Vagina (tissue), 2 donors: ENCODE measurements around the gene STX4. TPM values are rescaled to one million over a fixed set of nuclear protein-coding genes. Genes with fewer than 3 reads are reported as not detected.

Experiments used
- DNase-seq, 2 donors: peaks; one replicate each; pipeline ENCODE4 v3.0.0-alpha.2; 2017; ENCODE audit errors: extremely low spot score in 2 of 2
- H3K27ac ChIP-seq: fragments of 200-600 bp; sonication (generic); one replicate; pipeline ENCODE4 v1.5.1; 2019
- H3K27me3 ChIP-seq: fragments of 200-600 bp; sonication (generic); one replicate; pipeline ENCODE4 v1.5.1; 2019
- H3K36me3 ChIP-seq, 2 donors: fragments of 200-600 bp; sonication (generic); one replicate each; pipeline ENCODE4 v1.5.1; 2017 to 2019
- H3K4me1 ChIP-seq: fragments of 200-600 bp; sonication (generic); one replicate; pipeline ENCODE4 v1.5.1; 2019
- H3K4me3 ChIP-seq, 2 donors: fragments of 200-600 bp; sonication (generic); 1 replicate in 1 of 2; 2 replicates in 1 of 2; pipeline ENCODE4 v1.5.1; 2016 to 2019
- H3K9me3 ChIP-seq: fragments of 200-600 bp; sonication (generic); one replicate; pipeline ENCODE4 v1.5.1; 2019
- CTCF ChIP-seq, 3 experiments: fragments of 450-650 bp in 2 of 3; fragments of 200-600 bp in 1 of 3; sonication (generic) in 1 of 3; IDR thresholded peaks; one replicate each; pipeline ENCODE4 v1.5.1; 2017 to 2019; ENCODE audit warnings: antibody characterized with exemption in 3 of 3, mild to moderate bottlenecking in 2 of 3, moderate library complexity in 2 of 3
- POLR2A ChIP-seq, 2 donors: fragments of 450-650 bp; IDR thresholded peaks; one replicate each; pipeline ENCODE4 v1.6.1; 2017; ENCODE audit warnings: antibody characterized with exemption in 2 of 2, mild to moderate bottlenecking in 2 of 2, moderate library complexity in 2 of 2
- POLR2AphosphoS5 ChIP-seq, 2 donors: sonication (generic); formaldehyde crosslinking; IDR thresholded peaks; one replicate each; pipeline ENCODE4 v1.9.0; 2017; ENCODE audit warnings: antibody characterized with exemption in 2 of 2, mild to moderate bottlenecking in 2 of 2, low read depth in 1 of 2; ENCODE audit not compliant: insufficient read depth in 1 of 2
- intact Hi-C: fragments of 100-400 bp; cut with DNase I; formaldehyde crosslinking; loops from one replicate; pipeline ENCODE4 v1.15.1; 2023
- total RNA-seq: library from RNA; depleted of rRNA; stranded (reverse); fragments of >200 nt; gene quantifications from one replicate; pipeline ENCODE4 v1.2.3, GENCODE V29; 2016

STX4 gene
- total RNA-seq, 1 donor from 2014 or later = 42.5 TPM

DNA sequence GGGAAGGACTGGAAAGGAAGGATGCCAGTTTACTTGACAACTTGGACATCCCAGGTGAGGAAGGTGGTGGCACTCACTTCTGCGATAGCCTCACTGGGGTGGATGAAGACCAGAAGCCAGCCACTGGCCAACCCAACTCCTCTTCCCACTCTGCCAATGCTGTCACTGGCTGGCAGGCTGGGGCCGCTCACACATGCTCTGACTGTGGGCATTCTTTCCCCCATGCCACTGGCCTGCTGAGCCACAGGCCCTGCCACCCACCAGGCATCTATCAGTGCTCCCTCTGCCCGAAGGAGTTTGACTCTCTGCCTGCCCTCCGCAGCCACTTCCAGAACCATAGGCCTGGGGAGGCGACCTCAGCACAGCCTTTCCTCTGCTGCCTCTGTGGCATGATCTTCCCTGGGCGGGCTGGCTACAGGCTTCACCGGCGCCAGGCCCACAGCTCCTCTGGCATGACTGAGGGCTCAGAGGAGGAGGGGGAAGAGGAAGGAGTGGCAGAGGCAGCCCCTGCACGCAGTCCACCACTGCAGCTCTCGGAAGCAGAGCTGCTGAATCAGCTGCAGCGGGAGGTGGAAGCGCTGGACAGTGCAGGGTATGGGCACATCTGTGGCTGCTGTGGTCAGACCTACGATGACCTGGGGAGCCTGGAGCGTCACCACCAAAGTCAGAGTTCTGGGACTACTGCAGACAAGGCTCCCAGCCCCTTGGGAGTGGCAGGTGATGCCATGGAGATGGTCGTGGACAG is 45.4 kb downstream of the STX4 start:
- Histone ChIP-seq H3K36me3 (peaks cover 0 to 74% of the 10 kb centered on the region in 2 donors), H3K9me3 (no peaks in the 10 kb centered on the region), H3K4me1 (peaks cover 31% of the 10 kb centered on the region), H3K27ac (no peak overlapping the region), H3K4me3 (no peak overlapping the region), H3K27me3 (no peaks in the 10 kb centered on the region)
- no peak for DNase-seq
- TF ChIP-seq POLR2A (IDR thresholded peaks at IDR 0.05) (no peak), POLR2AphosphoS5 (IDR thresholded peaks at IDR 0.05; ENCODE audit: insufficient read depth in 1 of 2, low read depth in 1 of 2) (no peak), CTCF (IDR thresholded peaks at IDR 0.05) (no peak)
- intact Hi-C loops = loop anchor here (10.0 kb wide), 1 partner anchor 94 kb away; the partner anchor contains the start of gene HSD3B7

GRCh38 chr16:31079342-31079944 is 46.1 kb downstream of the STX4 start:
- no peak overlapping the region for H3K4me3 ChIP-seq
- TF ChIP-seq POLR2AphosphoS5 (IDR thresholded peaks at IDR 0.05; ENCODE audit: insufficient read depth in 1 of 2, low read depth in 1 of 2) = no peak
- no peak for TF ChIP-seq CTCF (IDR thresholded peaks at IDR 0.05)
- no peak for TF ChIP-seq POLR2A (IDR thresholded peaks at IDR 0.05)
- peaks cover 31% of the 10 kb centered on the region for H3K4me1 ChIP-seq
- H3K27me3 ChIP-seq = no peaks in the 10 kb centered on the region
- no peaks in the 10 kb centered on the region for H3K9me3 ChIP-seq
- intact Hi-C loops = loop anchor here (10.0 kb wide), 1 partner anchor 95 kb away; the partner anchor contains the start of gene HSD3B7
- no peak overlapping the region for H3K27ac ChIP-seq
- no peak for DNase-seq
- peaks cover 0 to 78% of the 10 kb centered on the region in 2 donors for H3K36me3 ChIP-seq

GRCh38 chr16:31080035-31080629 is 46.8 kb downstream of the STX4 start:
- intact Hi-C loops = loop anchor here (5.0 to 10.0 kb wide), 2 partner anchors 48 to 65 kb away; partner anchors contain the start of gene STX4
- TF ChIP-seq POLR2AphosphoS5 (IDR thresholded peaks at IDR 0.05; ENCODE audit: insufficient read depth in 1 of 2, low read depth in 1 of 2) = no peak
- no peak for TF ChIP-seq CTCF (IDR thresholded peaks at IDR 0.05)
- no peak for TF ChIP-seq POLR2A (IDR thresholded peaks at IDR 0.05)
- H3K4me1 ChIP-seq = peaks cover 25% of the 10 kb centered on the region
- H3K9me3 ChIP-seq = no peaks in the 10 kb centered on the region
- H3K27me3 ChIP-seq = no peaks in the 10 kb centered on the region
- H3K36me3 ChIP-seq = peaks cover 0 to 81% of the 10 kb centered on the region in 2 donors
- no peak for DNase-seq
- H3K27ac ChIP-seq = no peak overlapping the region
- no peak overlapping the region for H3K4me3 ChIP-seq

GRCh38 chr16:31080756-31081419 is 47.5 kb downstream of the STX4 start:
- H3K36me3 ChIP-seq = peaks cover 0 to 81% of the 10 kb centered on the region in 2 donors
- H3K4me1 ChIP-seq = peaks cover 18% of the 10 kb centered on the region
- no peaks in the 10 kb centered on the region for H3K27me3 ChIP-seq
- H3K9me3 ChIP-seq = no peaks in the 10 kb centered on the region
- no peak overlapping the region for H3K27ac ChIP-seq
- H3K4me3 ChIP-seq = no peak overlapping the region
- intact Hi-C loops = loop anchor here (5.0 to 10.0 kb wide), 2 partner anchors 49 to 64 kb away; partner anchors contain the start of gene STX4
- no peak for DNase-seq
- no peak for TF ChIP-seq POLR2A (IDR thresholded peaks at IDR 0.05)
- no peak for TF ChIP-seq POLR2AphosphoS5 (IDR thresholded peaks at IDR 0.05; ENCODE audit: insufficient read depth in 1 of 2, low read depth in 1 of 2)
- no peak for TF ChIP-seq CTCF (IDR thresholded peaks at IDR 0.05)
